ENCODE results near the gene FAM131A. TPM values are rescaled to one million over a fixed set of nuclear protein-coding genes. Genes with fewer than 3 reads are reported as not detected.

Gene FAM131A
- total and polyA plus RNA-seq, 2 experiments from 2014 or later, result 12.2 to 12.6 TPM

GRCh38 chr3:184361532-184361931 lies 24.1 kb downstream of the FAM131A start, which contains the start of the genes CLCN2 and POLR2H:
CLCN2 (minus strand) TSS chr3:184361605; CDS start chr3:184361479, 126 bp downstream.
POLR2H (plus strand) TSS chr3:184361710; CDS start chr3:184363493, 1,783 bp downstream.
- WGBS (ENCODE audit: low lambda C conversion rate, missing lambda C conversion rate), result 3% methylated on average over 21 of the region's 56 CpGs
- Histone ChIP-seq H3K9me3 (ENCODE audit: low read depth) (no peaks in the 10 kb centered on the region), H3K79me2 (peaks cover 43% of the 10 kb centered on the region), H3K9me2 (replicated peaks; ENCODE audit: insufficient read depth) (no peaks in the 10 kb centered on the region), H2AFZ (peak within 1 kb of the TSS; percentile 53), H3K4me1 (ENCODE audit: insufficient read depth) (peaks cover 26% of the 10 kb centered on the region), H3K27me3 (no peaks in the 10 kb centered on the region), H3K27ac (peak within 1 kb of the TSS; percentile 98), H3K36me3 (replicated peaks; ENCODE audit: insufficient read depth, low read depth) (no peaks in the 10 kb centered on the region), H3K4me2 (peak within 1 kb of the TSS; percentile 98), H3K4me3 (peak within 1 kb of the TSS; percentile 93), H4K20me1 (ENCODE audit: insufficient read depth, poor library complexity, severe bottlenecking) (no peaks in the 10 kb centered on the region)
- peak; percentile 93 for DNase-seq (ENCODE audit: low spot score)
- no peak for TF ChIP-seq EZH2phosphoT487 (IDR thresholded peaks at IDR 0.05; ENCODE audit: low read depth, severe bottlenecking, unreplicated experiment)
- TF ChIP-seq EZH2 (IDR thresholded peaks at IDR 0.05; ENCODE audit: borderline replicate concordance), result no peak
- TF ChIP-seq, protein P1, sequence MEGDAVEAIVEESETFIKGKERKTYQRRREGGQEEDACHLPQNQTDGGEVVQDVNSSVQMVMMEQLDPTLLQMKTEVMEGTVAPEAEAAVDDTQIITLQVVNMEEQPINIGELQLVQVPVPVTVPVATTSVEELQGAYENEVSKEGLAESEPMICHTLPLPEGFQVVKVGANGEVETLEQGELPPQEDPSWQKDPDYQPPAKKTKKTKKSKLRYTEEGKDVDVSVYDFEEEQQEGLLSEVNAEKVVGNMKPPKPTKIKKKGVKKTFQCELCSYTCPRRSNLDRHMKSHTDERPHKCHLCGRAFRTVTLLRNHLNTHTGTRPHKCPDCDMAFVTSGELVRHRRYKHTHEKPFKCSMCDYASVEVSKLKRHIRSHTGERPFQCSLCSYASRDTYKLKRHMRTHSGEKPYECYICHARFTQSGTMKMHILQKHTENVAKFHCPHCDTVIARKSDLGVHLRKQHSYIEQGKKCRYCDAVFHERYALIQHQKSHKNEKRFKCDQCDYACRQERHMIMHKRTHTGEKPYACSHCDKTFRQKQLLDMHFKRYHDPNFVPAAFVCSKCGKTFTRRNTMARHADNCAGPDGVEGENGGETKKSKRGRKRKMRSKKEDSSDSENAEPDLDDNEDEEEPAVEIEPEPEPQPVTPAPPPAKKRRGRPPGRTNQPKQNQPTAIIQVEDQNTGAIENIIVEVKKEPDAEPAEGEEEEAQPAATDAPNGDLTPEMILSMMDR (IDR thresholded peaks at IDR 0.05; ENCODE audit: poor library complexity), result no peak

DNA sequence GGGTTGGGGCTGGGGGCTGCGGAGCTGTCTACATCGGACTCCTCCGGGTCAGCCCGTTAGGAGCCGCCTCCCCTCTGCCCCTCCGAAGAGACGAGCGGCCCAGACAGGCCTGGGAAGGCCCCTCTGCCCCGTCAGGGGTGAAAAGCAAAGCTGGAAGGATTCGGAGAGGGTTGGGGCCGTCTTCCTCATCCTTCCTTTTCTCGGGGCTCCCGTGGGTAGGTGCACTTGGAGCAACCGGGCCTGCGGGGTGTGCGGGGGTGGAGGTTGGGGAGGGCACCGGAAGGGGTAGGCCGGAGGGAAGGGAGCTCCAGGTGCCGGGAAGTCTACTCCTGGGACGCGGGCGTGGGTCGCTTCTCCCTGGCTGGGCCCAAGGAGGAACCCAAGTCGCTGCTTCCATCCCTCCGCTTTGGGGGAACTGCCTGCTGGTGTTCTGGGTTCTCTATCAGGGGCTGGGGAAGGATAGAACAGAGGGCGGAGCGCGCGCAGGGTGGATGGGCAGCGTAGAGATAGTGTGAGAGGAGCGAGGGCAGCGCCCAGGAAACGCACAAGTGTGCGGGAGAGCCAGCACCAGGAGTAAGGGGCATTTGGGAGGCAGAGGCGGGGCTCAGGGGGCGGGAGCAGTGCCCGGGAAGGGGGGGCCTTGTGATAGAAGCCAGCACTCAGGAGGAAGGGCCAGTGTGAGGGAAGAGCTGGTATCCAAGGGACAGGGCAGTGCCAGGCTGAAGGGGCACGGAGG lies 24.7 kb downstream of the FAM131A start:
- H3K27ac ChIP-seq, result peak overlapping the region; percentile 98
- peaks cover 43% of the 10 kb centered on the region for H3K79me2 ChIP-seq
- H3K4me2 ChIP-seq, result peak overlapping the region; percentile 98
- H3K36me3 ChIP-seq (replicated peaks; ENCODE audit: insufficient read depth, low read depth), result no peaks in the 10 kb centered on the region
- WGBS (ENCODE audit: low lambda C conversion rate, missing lambda C conversion rate), result 2% methylated on average over 27 of the region's 38 CpGs
- H2AFZ ChIP-seq, result peak overlapping the region; percentile 42
- no peaks in the 10 kb centered on the region for H3K9me3 ChIP-seq (ENCODE audit: low read depth)
- H3K4me1 ChIP-seq (ENCODE audit: insufficient read depth), result peaks cover 26% of the 10 kb centered on the region
- H3K4me3 ChIP-seq, result peak overlapping the region; percentile 93
- no peak for TF ChIP-seq EZH2phosphoT487 (IDR thresholded peaks at IDR 0.05; ENCODE audit: low read depth, severe bottlenecking, unreplicated experiment)
- TF ChIP-seq, protein P1 (IDR thresholded peaks at IDR 0.05; ENCODE audit: poor library complexity), result no peak
- TF ChIP-seq EZH2 (IDR thresholded peaks at IDR 0.05; ENCODE audit: borderline replicate concordance), result no peak
- H3K9me2 ChIP-seq (replicated peaks; ENCODE audit: insufficient read depth), result no peaks in the 10 kb centered on the region
- peak; percentile 81 for DNase-seq (ENCODE audit: low spot score)
- no peaks in the 10 kb centered on the region for H4K20me1 ChIP-seq (ENCODE audit: insufficient read depth, poor library complexity, severe bottlenecking)
- H3K27me3 ChIP-seq, result no peaks in the 10 kb centered on the region

DNA sequence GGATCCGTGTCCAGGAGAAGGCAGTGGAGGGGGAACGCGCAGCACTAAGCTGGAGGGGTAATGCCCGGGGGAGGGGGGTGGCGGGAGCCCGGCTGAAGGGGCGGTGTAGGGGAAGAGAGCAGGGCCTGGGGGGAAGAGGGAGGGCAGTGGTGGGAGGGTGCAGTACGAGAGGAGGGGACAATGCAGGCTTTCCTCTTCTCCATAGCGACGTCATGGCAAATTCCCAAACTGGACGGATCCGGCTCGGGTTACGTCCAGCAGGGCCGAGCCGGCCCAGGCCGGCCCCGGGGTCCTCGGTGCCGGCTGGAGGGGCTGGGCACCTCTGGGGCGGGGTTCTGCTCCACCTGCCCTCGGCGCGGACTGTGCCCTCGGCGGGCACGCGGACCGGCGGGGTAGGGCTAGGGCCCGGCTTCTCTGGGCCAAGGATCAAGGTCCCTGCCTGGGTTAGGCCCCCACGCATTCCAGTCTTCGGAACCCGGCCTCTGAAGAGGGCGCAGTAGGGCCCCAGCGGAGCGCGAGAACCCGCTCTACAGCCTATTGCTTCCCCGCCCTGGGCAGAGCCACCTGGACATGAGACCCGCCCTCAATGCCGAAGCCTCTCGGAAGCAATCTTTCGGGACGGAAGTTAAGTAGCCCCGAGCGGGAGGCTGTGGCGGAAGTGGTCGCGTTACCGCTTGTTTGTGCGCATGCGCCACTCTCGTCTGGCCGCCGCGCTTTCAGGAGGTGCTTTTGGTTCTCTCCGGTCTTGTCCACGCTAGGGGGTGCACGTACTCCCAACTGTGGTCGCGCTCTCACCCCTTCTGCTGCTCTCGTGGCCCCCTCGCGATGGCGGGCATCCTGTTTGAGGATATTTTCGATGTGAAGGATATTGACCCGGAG lies 25.5 kb downstream of the FAM131A start:
- Histone ChIP-seq H3K4me1 (ENCODE audit: insufficient read depth) (peaks cover 26% of the 10 kb centered on the region), H3K4me2 (peak overlapping the region; percentile 98)

More for the DNA sequence above, 25.5 kb downstream of the FAM131A start:
- H3K27me3 ChIP-seq, result no peaks in the 10 kb centered on the region
- peak overlapping the region; percentile 93 for H3K4me3 ChIP-seq
- H3K27ac ChIP-seq, result peak overlapping the region; percentile 98
- H2AFZ ChIP-seq, result peak overlapping the region; percentile 42
- TF ChIP-seq EZH2phosphoT487 (IDR thresholded peaks at IDR 0.05; ENCODE audit: low read depth, severe bottlenecking, unreplicated experiment), result no peak
- TF ChIP-seq, protein P1 (IDR thresholded peaks at IDR 0.05; ENCODE audit: poor library complexity), result peak; percentile 66
- no peaks in the 10 kb centered on the region for H3K9me3 ChIP-seq (ENCODE audit: low read depth)
- no peaks in the 10 kb centered on the region for H3K36me3 ChIP-seq (replicated peaks; ENCODE audit: insufficient read depth, low read depth)
- under 1% methylated on average over 35 of the region's 68 CpGs for WGBS (ENCODE audit: low lambda C conversion rate, missing lambda C conversion rate)
- H3K9me2 ChIP-seq (replicated peaks; ENCODE audit: insufficient read depth), result no peaks in the 10 kb centered on the region
- no peaks in the 10 kb centered on the region for H4K20me1 ChIP-seq (ENCODE audit: insufficient read depth, poor library complexity, severe bottlenecking)
- peaks cover 43% of the 10 kb centered on the region for H3K79me2 ChIP-seq
- DNase-seq (ENCODE audit: low spot score), result peak; percentile 99

Measured in hepatocyte (in vitro differentiated cells).